ENCODE measurements around the gene AK3.

DNA sequence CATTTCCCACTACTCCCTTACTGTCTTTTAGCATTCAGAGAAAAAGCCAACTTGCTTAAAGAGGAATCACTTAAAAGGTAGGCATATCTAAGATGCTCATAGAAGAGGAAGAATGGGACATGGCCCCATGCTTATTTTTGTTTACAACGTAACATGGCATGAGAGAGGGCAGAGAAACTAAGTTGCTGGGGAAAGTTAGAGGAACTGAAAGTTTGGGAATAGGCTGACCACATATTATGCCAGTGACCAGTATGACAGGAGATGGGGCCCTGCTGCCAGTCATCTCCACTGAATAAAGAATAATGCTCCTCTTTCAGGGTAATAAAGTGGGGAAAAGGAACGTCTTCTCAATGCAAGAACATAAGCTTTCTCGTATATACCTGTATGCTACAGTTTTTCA, 77.0 kb downstream of the AK3 start:
- TF ChIP-seq CTCF (IDR thresholded peaks at IDR 0.05) (no peak), POLR2A (IDR thresholded peaks at IDR 0.05) (no peak), POLR2AphosphoS5 (IDR thresholded peaks at IDR 0.05) (no peak), EP300 (IDR thresholded peaks at IDR 0.05) (no peak)

Measured in stomach (tissue), 4 donors.